Parathyroid adenoma (tissue), 2 donors: ENCODE data around the gene CNTNAP2.

Experiments
- H2AFZ ChIP-seq: fragments of 300-600 bp; sonication (generic); one replicate; pipeline ENCODE4 v1.7.0; 2017; ENCODE audit warnings: antibody characterized with exemption, mild to moderate bottlenecking
- H3K27ac ChIP-seq: fragments of 300-600 bp; sonication (generic); one replicate; pipeline ENCODE4 v1.7.0; 2017
- H3K27me3 ChIP-seq: fragments of 300-600 bp; sonication (generic); one replicate; pipeline ENCODE4 v1.7.0; 2017; ENCODE audit warnings: low read length; ENCODE audit not compliant: control insufficient read depth, insufficient read depth
- H3K36me3 ChIP-seq: fragments of 300-600 bp; sonication (generic); one replicate; pipeline ENCODE4 v1.7.0; 2017; ENCODE audit warnings: low read length; ENCODE audit not compliant: control insufficient read depth, insufficient read depth
- H3K4me1 ChIP-seq: fragments of 300-600 bp; sonication (generic); one replicate; pipeline ENCODE4 v1.7.0; 2017; ENCODE audit warnings: control low read depth
- H3K4me2 ChIP-seq: fragments of 300-600 bp; sonication (generic); one replicate; pipeline ENCODE4 v1.7.0; 2017; ENCODE audit warnings: low read length
- H3K4me3 ChIP-seq: fragments of 300-600 bp; sonication (generic); one replicate; pipeline ENCODE4 v1.7.0; 2017; ENCODE audit warnings: low read depth, low read length
- H3K79me2 ChIP-seq: fragments of 300-600 bp; sonication (generic); one replicate; pipeline ENCODE4 v1.7.0; 2017; ENCODE audit warnings: control low read depth
- H3K9ac ChIP-seq: fragments of 300-600 bp; sonication (generic); one replicate; pipeline ENCODE4 v1.7.0; 2017; ENCODE audit warnings: mild to moderate bottlenecking
- H3K9me3 ChIP-seq: fragments of 300-600 bp; sonication (generic); one replicate; pipeline ENCODE4 v1.7.0; 2017; ENCODE audit warnings: low read length; ENCODE audit not compliant: control insufficient read depth
- TF ChIP-seq, protein P1 (sequence below): fragments of 300-600 bp; sonication (generic); IDR thresholded peaks from one replicate; pipeline ENCODE4 v1.7.0; 2017; ENCODE audit warnings: antibody characterized with exemption, mild to moderate bottlenecking
- donor health status: primary hyperparathyroidism.

Gene CNTNAP2

DNA sequence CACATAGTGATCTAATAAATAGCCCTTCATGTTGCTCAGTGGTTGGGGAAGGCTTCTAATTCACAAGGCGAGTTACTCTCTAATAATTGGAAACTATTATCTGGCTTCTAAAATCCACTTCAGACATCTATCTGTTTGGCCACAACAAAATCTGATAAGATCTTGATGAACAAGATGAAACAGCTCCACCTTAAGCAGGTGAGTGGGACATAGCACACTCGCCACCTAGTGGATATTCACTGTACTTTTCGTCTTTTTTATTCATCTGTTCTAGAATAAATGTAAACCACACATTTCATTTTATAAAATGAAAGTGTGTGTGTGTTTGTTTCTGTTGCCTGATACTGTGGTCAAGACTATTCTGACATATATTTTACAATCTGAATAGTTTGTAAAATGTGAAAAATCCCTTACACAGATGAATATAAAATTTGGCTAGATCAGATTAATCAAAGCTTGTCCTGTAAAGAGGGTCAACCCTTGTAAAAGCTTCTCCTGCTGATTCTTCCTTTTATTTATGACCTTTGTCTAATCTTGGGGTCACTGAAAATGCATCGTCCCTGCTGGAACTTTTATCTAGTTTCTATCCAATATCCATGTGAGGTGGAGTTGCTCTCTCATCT, 26.5 kb upstream of the CNTNAP2 start:
- TF ChIP-seq, protein P1, sequence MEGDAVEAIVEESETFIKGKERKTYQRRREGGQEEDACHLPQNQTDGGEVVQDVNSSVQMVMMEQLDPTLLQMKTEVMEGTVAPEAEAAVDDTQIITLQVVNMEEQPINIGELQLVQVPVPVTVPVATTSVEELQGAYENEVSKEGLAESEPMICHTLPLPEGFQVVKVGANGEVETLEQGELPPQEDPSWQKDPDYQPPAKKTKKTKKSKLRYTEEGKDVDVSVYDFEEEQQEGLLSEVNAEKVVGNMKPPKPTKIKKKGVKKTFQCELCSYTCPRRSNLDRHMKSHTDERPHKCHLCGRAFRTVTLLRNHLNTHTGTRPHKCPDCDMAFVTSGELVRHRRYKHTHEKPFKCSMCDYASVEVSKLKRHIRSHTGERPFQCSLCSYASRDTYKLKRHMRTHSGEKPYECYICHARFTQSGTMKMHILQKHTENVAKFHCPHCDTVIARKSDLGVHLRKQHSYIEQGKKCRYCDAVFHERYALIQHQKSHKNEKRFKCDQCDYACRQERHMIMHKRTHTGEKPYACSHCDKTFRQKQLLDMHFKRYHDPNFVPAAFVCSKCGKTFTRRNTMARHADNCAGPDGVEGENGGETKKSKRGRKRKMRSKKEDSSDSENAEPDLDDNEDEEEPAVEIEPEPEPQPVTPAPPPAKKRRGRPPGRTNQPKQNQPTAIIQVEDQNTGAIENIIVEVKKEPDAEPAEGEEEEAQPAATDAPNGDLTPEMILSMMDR, result peak; percentile 74
- H3K36me3 ChIP-seq, result no peaks in the 10 kb centered on the region

DNA sequence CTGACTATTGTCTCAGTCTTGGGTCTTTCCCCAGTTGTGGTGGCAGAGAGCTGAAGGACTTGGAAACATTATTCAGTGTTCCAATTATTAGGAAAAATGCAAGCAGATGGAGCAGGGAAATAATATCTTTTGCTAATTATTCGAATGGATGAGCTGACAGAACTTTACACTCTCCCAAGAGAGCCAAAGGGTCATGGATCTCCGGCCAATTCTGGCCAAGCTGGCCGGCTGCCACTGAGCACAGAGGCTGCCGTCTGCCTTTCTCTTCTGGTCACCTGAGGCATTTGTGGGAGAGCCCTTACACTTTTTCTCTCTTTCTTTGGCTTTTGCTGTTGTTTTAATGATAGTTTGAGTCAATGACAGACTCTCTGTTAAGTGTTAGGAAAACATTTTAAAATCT, 22.2 kb upstream of the CNTNAP2 start:
- no peak overlapping the region for H3K9ac ChIP-seq

More for the DNA sequence above, 26.5 kb upstream of the CNTNAP2 start:
- no peaks in the 10 kb centered on the region for H3K9me3 ChIP-seq
- H3K4me3 ChIP-seq, result no peak overlapping the region
- no peaks in the 10 kb centered on the region for H3K79me2 ChIP-seq
- H3K4me2 ChIP-seq, result no peak overlapping the region
- no peaks in the 10 kb centered on the region for H3K4me1 ChIP-seq
- no peak overlapping the region for H3K27ac ChIP-seq
- H2AFZ ChIP-seq, result no peak overlapping the region
- H3K27me3 ChIP-seq, result no peaks in the 10 kb centered on the region
- H3K9ac ChIP-seq, result no peak overlapping the region

DNA sequence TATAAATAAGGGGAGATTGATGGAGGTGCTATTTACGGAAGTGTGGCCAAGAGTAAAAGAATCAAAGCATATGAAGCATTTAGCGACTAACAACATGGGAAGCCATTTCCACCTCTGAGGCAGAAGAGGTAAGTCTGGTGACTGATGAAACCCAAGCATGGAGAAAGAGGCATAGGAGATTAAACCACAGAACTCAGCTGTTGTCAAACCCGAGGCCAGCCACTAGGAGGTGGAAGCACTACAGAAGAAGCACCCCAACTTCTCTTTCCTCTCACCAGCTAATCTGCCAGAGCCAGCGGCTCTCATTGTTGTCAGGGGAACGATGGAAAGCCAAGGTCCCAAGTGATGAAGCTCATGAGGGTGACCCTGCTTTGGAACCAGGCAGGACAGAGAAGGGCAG, 19.6 kb upstream of the CNTNAP2 start:
- H3K79me2 ChIP-seq, result no peaks in the 10 kb centered on the region
- no peaks in the 10 kb centered on the region for H3K4me1 ChIP-seq
- H3K4me3 ChIP-seq, result no peak overlapping the region
- H3K9me3 ChIP-seq, result no peaks in the 10 kb centered on the region
- no peak overlapping the region for H3K9ac ChIP-seq
- H3K27ac ChIP-seq, result no peak overlapping the region
- no peak overlapping the region for H3K4me2 ChIP-seq
- H3K27me3 ChIP-seq, result no peaks in the 10 kb centered on the region
- H2AFZ ChIP-seq, result no peak overlapping the region
- TF ChIP-seq, protein P1, result no peak
- no peaks in the 10 kb centered on the region for H3K36me3 ChIP-seq

More for the DNA sequence above, 22.2 kb upstream of the CNTNAP2 start:
- no peaks in the 10 kb centered on the region for H3K27me3 ChIP-seq
- no peaks in the 10 kb centered on the region for H3K9me3 ChIP-seq
- H3K4me3 ChIP-seq, result no peak overlapping the region
- TF ChIP-seq, protein P1, result no peak
- H3K79me2 ChIP-seq, result no peaks in the 10 kb centered on the region
- H3K4me2 ChIP-seq, result no peak overlapping the region
- H2AFZ ChIP-seq, result no peak overlapping the region
- no peaks in the 10 kb centered on the region for H3K4me1 ChIP-seq
- H3K27ac ChIP-seq, result no peak overlapping the region
- H3K36me3 ChIP-seq, result no peaks in the 10 kb centered on the region

DNA sequence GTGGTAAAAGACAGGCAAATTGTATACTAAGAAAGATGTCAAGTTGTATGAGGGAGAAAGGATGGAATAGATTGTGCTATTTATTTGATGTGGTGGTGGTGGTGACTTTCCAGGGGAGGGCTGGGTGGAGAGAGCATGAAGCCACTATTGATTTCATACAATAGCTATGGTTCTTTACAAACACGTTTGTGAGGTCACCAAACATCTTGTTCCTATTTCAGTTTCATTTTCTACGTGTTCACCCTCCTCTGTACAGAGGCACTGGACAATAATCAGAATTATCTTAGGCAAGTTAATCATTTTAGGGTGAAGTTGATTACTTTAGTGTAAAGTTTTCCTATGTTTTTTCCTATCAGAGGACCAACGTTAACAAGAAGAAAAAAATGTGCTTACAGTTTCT, 10.3 kb upstream of the CNTNAP2 start:
- Histone ChIP-seq H3K9ac (no peak overlapping the region), H3K27ac (no peak overlapping the region), H3K4me1 (no peaks in the 10 kb centered on the region), H3K9me3 (no peaks in the 10 kb centered on the region), H2AFZ (no peak overlapping the region), H3K4me2 (no peak overlapping the region), H3K27me3 (no peaks in the 10 kb centered on the region), H3K36me3 (no peaks in the 10 kb centered on the region), H3K79me2 (no peaks in the 10 kb centered on the region), H3K4me3 (no peak overlapping the region)
- TF ChIP-seq, protein P1, result no peak

DNA sequence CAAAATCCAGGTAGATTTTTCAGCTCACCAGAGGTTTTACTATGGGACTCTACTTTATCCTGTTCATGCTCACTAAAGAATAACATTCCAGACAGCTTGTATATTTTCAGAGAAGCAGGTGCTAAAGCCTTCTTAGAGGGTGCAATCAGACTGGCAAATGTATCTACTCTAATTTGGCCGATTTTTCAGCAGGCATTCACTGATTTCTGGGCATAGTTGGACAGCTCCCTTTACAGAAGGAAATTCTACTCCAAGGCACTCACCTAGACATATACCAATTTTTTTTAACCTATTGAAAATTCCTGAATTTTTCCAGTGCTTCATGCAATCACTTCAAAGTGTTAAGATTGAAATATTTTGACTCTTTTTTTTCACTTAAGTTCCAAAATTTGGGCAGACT, 3.8 kb upstream of the CNTNAP2 start:
- Histone ChIP-seq H3K9ac (no peak overlapping the region), H3K4me2 (no peak overlapping the region), H3K27ac (no peak overlapping the region), H3K4me3 (no peak overlapping the region), H3K4me1 (no peaks in the 10 kb centered on the region), H2AFZ (no peak overlapping the region), H3K36me3 (no peaks in the 10 kb centered on the region), H3K27me3 (no peaks in the 10 kb centered on the region), H3K79me2 (no peaks in the 10 kb centered on the region), H3K9me3 (no peaks in the 10 kb centered on the region)
- TF ChIP-seq, protein P1, result no peak
